CD4-positive, CD25-positive, alpha-beta regulatory T cell (primary cell): ENCODE data around the gene NBAS. TPM values are rescaled to one million over a fixed set of nuclear protein-coding genes. Genes with fewer than 3 reads are reported as not detected.
"Not testable (repeated sequence)": the region's sequence is repeated elsewhere in the genome, so short reads cannot be mapped to it uniquely, and the experiment has no call there.

Experiments
- ATAC-seq, 2 donors: fragments of 150-1000 bp; cut with Tn5 transposase; one replicate each; pipeline ENCODE4 v1.10.0; 2021; ENCODE audit warnings: low read depth in 2 of 2, moderate number of reproducible peaks in 2 of 2, moderate library complexity in 1 of 2
- DNase-seq, 3 donors: peaks; one replicate each; pipeline versions ENCODE4 v3.0.0 to v3.0.0-alpha.2; 2012 to 2022; ENCODE audit warnings: mixed read lengths in 1 of 3
- H3K27ac ChIP-seq: one replicate; pipeline ENCODE4 v1.7.0; 2013; ENCODE audit warnings: mild to moderate bottlenecking, low read length; ENCODE audit not compliant: insufficient read depth, poor library complexity, severe bottlenecking
- H3K27me3 ChIP-seq: one replicate; pipeline ENCODE4 v1.7.0; 2013; ENCODE audit warnings: low read length; ENCODE audit not compliant: control insufficient read depth, insufficient read depth
- H3K36me3 ChIP-seq: one replicate; pipeline ENCODE4 v1.7.0; 2013; ENCODE audit warnings: mild to moderate bottlenecking, low read length, moderate library complexity; ENCODE audit not compliant: control insufficient read depth, insufficient read depth
- H3K4me1 ChIP-seq: 2 replicates; pipeline ENCODE4 v1.7.0; 2013; ENCODE audit warnings: mild to moderate bottlenecking, low read length; ENCODE audit not compliant: insufficient read depth, control insufficient read depth, poor library complexity, severe bottlenecking
- H3K4me3 ChIP-seq: one replicate; pipeline ENCODE4 v1.7.0; 2013; ENCODE audit warnings: low read depth, mild to moderate bottlenecking, low read length, moderate library complexity
- H3K9me3 ChIP-seq, 2 experiments: 1 replicate in 1 of 2; 2 replicates in 1 of 2; pipeline ENCODE4 v1.7.0; 2013; ENCODE audit warnings: low read length in 2 of 2, mild to moderate bottlenecking in 1 of 2, moderate library complexity in 1 of 2; ENCODE audit not compliant: control insufficient read depth in 2 of 2
- H3K27ac Mint-ChIP-seq, 3 donors: one replicate each; pipeline ENCODE4 v1.8.0; 2020 to 2022; ENCODE audit warnings: mild to moderate bottlenecking in 3 of 3, mixed read lengths in 3 of 3, moderate library complexity in 2 of 3
- H3K27me3 Mint-ChIP-seq: one replicate; pipeline ENCODE4 v1.8.0; 2022; ENCODE audit warnings: mild to moderate bottlenecking, mixed read lengths
- H3K36me3 Mint-ChIP-seq: one replicate; pipeline ENCODE4 v1.8.0; 2020; ENCODE audit warnings: mixed read lengths
- H3K4me1 Mint-ChIP-seq, 4 donors: one replicate each; pipeline ENCODE4 v1.8.0; 2020 to 2022; ENCODE audit warnings: mixed read lengths in 4 of 4, mild to moderate bottlenecking in 1 of 4
- H3K4me3 Mint-ChIP-seq, 4 donors: one replicate each; pipeline ENCODE4 v1.8.0; 2020 to 2022; ENCODE audit warnings: mild to moderate bottlenecking in 4 of 4, mixed read lengths in 4 of 4, moderate library complexity in 3 of 4
- H3K9me3 Mint-ChIP-seq, 7 donors: one replicate each; pipeline ENCODE4 v1.8.0; 2020 to 2022; ENCODE audit warnings: mixed read lengths in 7 of 7, mild to moderate bottlenecking in 3 of 7, moderate library complexity in 2 of 7
- polyA plus RNA-seq, 4 donors: library from polyadenylated mRNA; unstranded; fragments of 300-500 nt; fragmentation: Illumina TruSeq; gene quantifications; one replicate each; pipeline ENCODE4 v1.2.3, GENCODE V29; 2021
- total RNA-seq: library from RNA; stranded (reverse); gene quantifications from one replicate; pipeline ENCODE4 v1.2.3, GENCODE V29; 2022

Gene NBAS
- total and polyA plus RNA-seq, 5 donors from 2014 or later = 18.5 to 31.9 (median 19.5) TPM

GRCh38 chr2:15532996-15533395 lies 28.1 kb downstream of the NBAS start:
- Mint-ChIP-seq H3K27me3 (no peaks in the 10 kb centered on the region), H3K9me3 (no peaks in the 10 kb centered on the region), H3K4me1 (peaks cover 0 to 6% (median 4%) of the 10 kb centered on the region in 4 donors), H3K27ac (no peak overlapping the region), H3K36me3 (peaks cover 39% of the 10 kb centered on the region), H3K4me3 (no peak overlapping the region)
- ATAC-seq (no peak), DNase-seq (no peak)
- Histone ChIP-seq H3K9me3 (no peaks in the 10 kb centered on the region), H3K4me1 (no peaks in the 10 kb centered on the region), H3K27me3 (no peaks in the 10 kb centered on the region), H3K36me3 (peaks cover 35% of the 10 kb centered on the region), H3K27ac (no peak overlapping the region), H3K4me3 (no peak overlapping the region)

- no peak overlapping the region for H3K27ac Mint-ChIP-seq
- H3K9me3 ChIP-seq = no peaks in the 10 kb centered on the region
- no peaks in the 10 kb centered on the region for H3K27me3 ChIP-seq
- peaks cover 0 to 6% (median 3%) of the 10 kb centered on the region in 4 donors for H3K4me1 Mint-ChIP-seq
- H3K36me3 Mint-ChIP-seq = peaks cover 51% of the 10 kb centered on the region
- H3K9me3 Mint-ChIP-seq = no peaks in the 10 kb centered on the region
- DNase-seq (no peak), ATAC-seq (no peak)
- no peaks in the 10 kb centered on the region for H3K4me1 ChIP-seq
- H3K4me3 Mint-ChIP-seq = no peak overlapping the region
- no peaks in the 10 kb centered on the region for H3K27me3 Mint-ChIP-seq
- H3K27ac ChIP-seq = no peak overlapping the region
- H3K4me3 ChIP-seq = no peak overlapping the region
- H3K36me3 ChIP-seq = peaks cover 40% of the 10 kb centered on the region
Measured at GRCh38 chr2:15531095-15531854, 29.9 kb downstream of the NBAS start.

- no peak for ATAC-seq
- H3K36me3 ChIP-seq = peaks cover 44% of the 10 kb centered on the region
- H3K4me3 ChIP-seq = no peak overlapping the region
- no peak overlapping the region for H3K4me3 Mint-ChIP-seq
- H3K36me3 Mint-ChIP-seq = peaks cover 57% of the 10 kb centered on the region
- H3K27ac ChIP-seq = no peak overlapping the region
- no peak for DNase-seq
- H3K27me3 ChIP-seq = no peaks in the 10 kb centered on the region
- no peaks in the 10 kb centered on the region for H3K9me3 Mint-ChIP-seq
- H3K27me3 Mint-ChIP-seq = no peaks in the 10 kb centered on the region
- H3K27ac Mint-ChIP-seq = no peak overlapping the region
- peaks cover 0 to 8% (median 5%) of the 10 kb centered on the region in 4 donors for H3K4me1 Mint-ChIP-seq
- H3K9me3 ChIP-seq = no peaks in the 10 kb centered on the region
- H3K4me1 ChIP-seq = no peaks in the 10 kb centered on the region
Measured at GRCh38 chr2:15527074-15527739, 33.9 kb downstream of the NBAS start.

GRCh38 chr2:15521641-15522181 lies 39.4 kb downstream of the NBAS start:
- peaks cover 45% of the 10 kb centered on the region for H3K36me3 Mint-ChIP-seq
- H3K27me3 ChIP-seq = no peaks in the 10 kb centered on the region
- no peaks in the 10 kb centered on the region for H3K4me1 ChIP-seq
- peaks cover 0 to 15% (median 3%) of the 10 kb centered on the region in 4 donors for H3K4me1 Mint-ChIP-seq
- peak overlapping the region in 1 of 3 donors; percentile 21 for H3K27ac Mint-ChIP-seq
- H3K27me3 Mint-ChIP-seq = no peaks in the 10 kb centered on the region
- H3K4me3 ChIP-seq = no peak overlapping the region
- no peak for DNase-seq
- H3K4me3 Mint-ChIP-seq = no peak overlapping the region
- peaks cover 28% of the 10 kb centered on the region for H3K36me3 ChIP-seq
- no peaks in the 10 kb centered on the region for H3K9me3 Mint-ChIP-seq
- H3K27ac ChIP-seq = no peak overlapping the region
- ATAC-seq = no peak
- no peaks in the 10 kb centered on the region for H3K9me3 ChIP-seq

GRCh38 chr2:15520346-15520745 lies 40.8 kb downstream of the NBAS start:
- DNase-seq (no peak), ATAC-seq (no peak)
- H3K27ac Mint-ChIP-seq = no peak overlapping the region
- Histone ChIP-seq H3K9me3 (no peaks in the 10 kb centered on the region), H3K4me3 (no peak overlapping the region), H3K27ac (no peak overlapping the region), H3K36me3 (peaks cover 21% of the 10 kb centered on the region), H3K27me3 (no peaks in the 10 kb centered on the region), H3K4me1 (no peaks in the 10 kb centered on the region)
- peaks cover 41% of the 10 kb centered on the region for H3K36me3 Mint-ChIP-seq
- H3K4me1 Mint-ChIP-seq = peaks cover 0 to 7% (median 4%) of the 10 kb centered on the region in 4 donors
- no peaks in the 10 kb centered on the region for H3K27me3 Mint-ChIP-seq
- H3K9me3 Mint-ChIP-seq = no peaks in the 10 kb centered on the region
- H3K4me3 Mint-ChIP-seq = no peak overlapping the region

GRCh38 chr2:15518759-15519158 lies 42.4 kb downstream of the NBAS start:
- not testable (repeated sequence) for H3K4me1 ChIP-seq, H3K9me3 ChIP-seq, DNase-seq, H3K4me3 Mint-ChIP-seq, H3K4me1 Mint-ChIP-seq, H3K9me3 Mint-ChIP-seq, H3K27ac ChIP-seq, ATAC-seq, H3K4me3 ChIP-seq, H3K27me3 Mint-ChIP-seq, H3K27me3 ChIP-seq, H3K27ac Mint-ChIP-seq
- peaks cover 17% of the 10 kb centered on the region for H3K36me3 ChIP-seq
- peaks cover 35% of the 10 kb centered on the region for H3K36me3 Mint-ChIP-seq

- Histone ChIP-seq H3K36me3 (peaks cover 10% of the 10 kb centered on the region), H3K9me3 (no peaks in the 10 kb centered on the region), H3K27me3 (no peaks in the 10 kb centered on the region), H3K4me1 (no peaks in the 10 kb centered on the region), H3K4me3 (no peak overlapping the region), H3K27ac (no peak overlapping the region)
- H3K9me3 Mint-ChIP-seq = no peaks in the 10 kb centered on the region
- ATAC-seq (no peak), DNase-seq (no peak)
- H3K27me3 Mint-ChIP-seq = no peaks in the 10 kb centered on the region
- H3K27ac Mint-ChIP-seq = no peak overlapping the region
- peaks cover 37% of the 10 kb centered on the region for H3K36me3 Mint-ChIP-seq
- peaks cover 0 to 12% (median 6%) of the 10 kb centered on the region in 4 donors for H3K4me1 Mint-ChIP-seq
- no peak overlapping the region for H3K4me3 Mint-ChIP-seq
Measured at GRCh38 chr2:15517793-15518192, 43.3 kb downstream of the NBAS start.
